Stomach smooth muscle (tissue), 2 donors: ENCODE data around the gene ZNF428.

ENCODE experiments used
- H3K27ac ChIP-seq: one replicate; pipeline ENCODE4 v1.7.0; 2013; ENCODE audit warnings: mild to moderate bottlenecking, low read length, inconsistent platforms
- H3K27me3 ChIP-seq, 2 donors: one replicate each; pipeline ENCODE4 v1.7.0; 2013; ENCODE audit warnings: low read length in 2 of 2; ENCODE audit not compliant: insufficient read depth in 2 of 2, control insufficient read depth in 1 of 2
- H3K36me3 ChIP-seq, 2 donors: one replicate each; pipeline ENCODE4 v1.7.0; 2013; ENCODE audit warnings: low read length in 2 of 2; ENCODE audit not compliant: control insufficient read depth in 2 of 2, insufficient read depth in 2 of 2
- H3K4me1 ChIP-seq: one replicate; pipeline ENCODE4 v1.7.0; 2013; ENCODE audit warnings: low read length; ENCODE audit not compliant: control insufficient read depth, insufficient read depth
- H3K4me3 ChIP-seq, 2 donors: one replicate each; pipeline ENCODE4 v1.7.0; 2013; ENCODE audit warnings: low read length in 2 of 2
- H3K9ac ChIP-seq, 2 donors: one replicate each; pipeline ENCODE4 v1.7.0; 2013; ENCODE audit warnings: low read length in 2 of 2, mild to moderate bottlenecking in 1 of 2
- H3K9me3 ChIP-seq, 2 donors: one replicate each; pipeline ENCODE4 v1.7.0; 2013; ENCODE audit warnings: low read length in 2 of 2; ENCODE audit not compliant: control insufficient read depth in 2 of 2
- donor health status: healthy.
- donor health status: Pancreatic carcinoma.

The ZNF428 gene

DNA sequence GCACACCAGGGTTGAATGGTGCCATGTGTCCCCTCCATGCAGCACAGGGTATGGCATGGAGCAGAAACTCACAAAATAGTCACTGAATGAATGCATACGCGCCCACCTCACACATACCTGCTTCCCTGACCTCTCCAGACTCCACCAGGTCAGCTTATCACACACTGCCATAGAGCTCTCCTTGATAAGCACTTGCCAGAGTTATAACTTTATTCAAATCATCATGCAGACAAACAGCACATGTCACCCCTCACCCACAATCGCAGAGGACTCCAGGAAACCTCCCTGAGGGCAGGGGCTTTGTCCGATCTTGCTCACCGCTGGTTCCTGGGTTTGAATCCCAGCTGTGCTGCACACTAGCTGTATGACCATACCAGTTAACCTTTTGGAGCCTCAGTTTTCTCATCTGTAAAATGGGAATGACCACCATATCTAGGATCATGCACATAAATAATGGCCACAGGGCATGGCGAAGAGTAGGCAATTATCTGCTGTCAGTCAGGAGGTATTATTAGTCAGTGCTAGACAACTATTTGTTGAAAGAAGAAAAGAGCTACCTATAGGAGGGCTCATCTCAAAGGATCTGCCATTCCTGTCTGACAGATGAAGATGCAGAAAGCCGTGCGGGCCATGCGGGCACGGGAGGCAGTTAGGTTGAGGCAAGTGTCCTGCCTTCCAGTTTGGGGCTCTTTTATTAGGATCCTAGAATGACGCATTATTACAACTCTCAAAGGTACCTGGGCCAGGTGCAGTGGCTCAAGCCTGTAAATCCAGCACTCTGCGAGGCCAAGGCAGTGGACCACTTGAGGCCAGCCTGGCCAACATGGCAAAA is 58.1 kb downstream of the ZNF428 start:
- Histone ChIP-seq H3K9ac (peak overlapping the region in 1 of 2 donors; percentile 21), H3K36me3 (peaks cover 11 to 13% of the 10 kb centered on the region in 2 donors), H3K9me3 (no peaks in the 10 kb centered on the region), H3K4me3 (no peak overlapping the region), H3K27ac (no peak overlapping the region), H3K27me3 (no peaks in the 10 kb centered on the region), H3K4me1 (peaks cover 18% of the 10 kb centered on the region)

DNA sequence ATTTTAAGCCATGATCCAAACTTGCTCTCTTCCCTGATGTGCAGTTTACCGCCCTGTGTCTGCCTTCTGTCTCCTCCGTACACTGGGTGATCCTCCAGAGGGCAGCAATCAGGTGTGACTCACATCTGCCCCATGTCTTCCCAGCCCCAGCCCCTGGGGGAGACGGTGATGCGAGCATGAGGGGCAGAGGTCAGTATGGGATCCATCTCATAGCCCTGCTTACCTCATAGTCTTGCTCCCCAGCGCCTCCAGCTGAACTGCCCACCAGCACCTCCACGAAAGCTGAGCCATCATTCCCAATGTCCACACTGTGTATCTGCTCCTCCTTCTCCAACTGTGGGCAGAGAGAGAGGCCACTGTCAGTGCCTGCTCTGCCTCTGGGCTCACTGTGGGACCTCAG is 58.7 kb downstream of the ZNF428 start:
- H3K36me3 ChIP-seq: peaks cover 11 to 17% of the 10 kb centered on the region in 2 donors
- H3K4me1 ChIP-seq: peaks cover 18% of the 10 kb centered on the region
- no peak overlapping the region for H3K9ac ChIP-seq
- no peaks in the 10 kb centered on the region for H3K9me3 ChIP-seq
- no peak overlapping the region for H3K27ac ChIP-seq
- no peak overlapping the region for H3K4me3 ChIP-seq
- no peaks in the 10 kb centered on the region for H3K27me3 ChIP-seq
